H9 (cell line): ENCODE data around the gene MLIP. TPM values are rescaled to one million over a fixed set of nuclear protein-coding genes. Genes with fewer than 3 reads are reported as not detected.

ENCODE experiments used
- DNase-seq: peaks from one replicate; pipeline ENCODE4 v3.0.0-alpha.2; 2017
- H2AFZ ChIP-seq: one replicate; pipeline ENCODE4 v1.6.1; 2013; ENCODE audit warnings: mild to moderate bottlenecking, low read length, control low read depth, moderate library complexity
- H2AK5ac ChIP-seq: 2 replicates; pipeline ENCODE4 v1.6.1; 2013; ENCODE audit warnings: low read length, control low read depth, mixed read lengths; ENCODE audit not compliant: insufficient read length
- H2BK120ac ChIP-seq: one replicate; pipeline ENCODE4 v1.6.1; 2013; ENCODE audit warnings: low read depth, mild to moderate bottlenecking, low read length, control low read depth, inconsistent platforms; ENCODE audit not compliant: poor library complexity, severe bottlenecking
- H2BK12ac ChIP-seq: 2 replicates; pipeline ENCODE4 v1.6.1; 2013; ENCODE audit warnings: low read length, control low read depth, mixed read lengths, low read depth; ENCODE audit not compliant: insufficient read length
- H2BK15ac ChIP-seq: 2 replicates; pipeline ENCODE4 v1.6.1; 2013; ENCODE audit warnings: low read depth, low read length, control low read depth
- H2BK20ac ChIP-seq: one replicate; pipeline ENCODE4 v1.6.1; 2013; ENCODE audit warnings: low read depth, mild to moderate bottlenecking, low read length, control low read depth, inconsistent platforms; ENCODE audit not compliant: poor library complexity, severe bottlenecking
- H2BK5ac ChIP-seq: 2 replicates; pipeline ENCODE4 v1.6.1; 2013; ENCODE audit warnings: low read length, control low read depth, mixed read lengths; ENCODE audit not compliant: insufficient read length
- H3K14ac ChIP-seq: 2 replicates; pipeline ENCODE4 v1.6.1; 2013; ENCODE audit warnings: low read length, control low read depth; ENCODE audit not compliant: insufficient read depth
- H3K18ac ChIP-seq: 2 replicates; pipeline ENCODE4 v1.6.1; 2013; ENCODE audit warnings: low read depth, mild to moderate bottlenecking, mixed read lengths, low read length, control low read depth; ENCODE audit not compliant: insufficient read length
- H3K23ac ChIP-seq: 2 replicates; pipeline ENCODE4 v1.6.1; 2013; ENCODE audit warnings: low read length, control low read depth, mixed read lengths, low read depth; ENCODE audit not compliant: insufficient read length
- H3K23me2 ChIP-seq: 2 replicates; pipeline ENCODE4 v1.6.1; 2013; ENCODE audit warnings: low read depth, mild to moderate bottlenecking, mixed read lengths, low read length, control low read depth; ENCODE audit not compliant: insufficient read length, poor library complexity, severe bottlenecking
- H3K27ac ChIP-seq: 2 replicates; pipeline ENCODE4 v1.5.1; 2013; ENCODE audit warnings: low read length, control low read depth, mixed read lengths, low read depth; ENCODE audit not compliant: insufficient read length
- H3K27me3 ChIP-seq: 2 replicates; pipeline ENCODE4 v1.6.1; 2013; ENCODE audit warnings: low read length, control low read depth, inconsistent platforms; ENCODE audit not compliant: insufficient read depth
- H3K4ac ChIP-seq: 2 replicates; pipeline ENCODE4 v1.6.1; 2013; ENCODE audit warnings: low read depth, mild to moderate bottlenecking, control low read depth, inconsistent platforms, low read length, moderate library complexity
- H3K4me1 ChIP-seq: 2 replicates; pipeline ENCODE4 v1.6.1; 2013; ENCODE audit warnings: low read length, control low read depth, inconsistent platforms; ENCODE audit not compliant: insufficient read depth
- H3K4me2 ChIP-seq: 2 replicates; pipeline ENCODE4 v1.6.1; 2013; ENCODE audit warnings: low read length, control low read depth, mixed read lengths; ENCODE audit not compliant: insufficient read length, insufficient read depth
- H3K56ac ChIP-seq: 2 replicates; pipeline ENCODE4 v1.6.1; 2013; ENCODE audit warnings: low read depth, mild to moderate bottlenecking, mixed read lengths, low read length, control low read depth; ENCODE audit not compliant: insufficient read length
- H3K79me1 ChIP-seq: 2 replicates; pipeline ENCODE4 v1.6.1; 2013; ENCODE audit warnings: low read depth, mild to moderate bottlenecking, moderate library complexity, low read length, control low read depth, inconsistent platforms; ENCODE audit not compliant: insufficient read depth, poor library complexity, severe bottlenecking
- H3K79me2 ChIP-seq: 2 replicates; pipeline ENCODE4 v1.6.1; 2013; ENCODE audit warnings: low read length, control low read depth, inconsistent platforms; ENCODE audit not compliant: insufficient read depth
- H3K9ac ChIP-seq: 2 replicates; pipeline ENCODE4 v1.6.1; 2013; ENCODE audit warnings: low read length, control low read depth, mixed read lengths; ENCODE audit not compliant: insufficient read length; ENCODE audit errors: extremely low read depth
- H3K9me3 ChIP-seq: one replicate; pipeline ENCODE4 v1.6.1; 2013; ENCODE audit warnings: low read depth, low read length, inconsistent platforms; ENCODE audit not compliant: control insufficient read depth
- H3T11ph ChIP-seq: one replicate; pipeline ENCODE4 v1.6.1; 2013; ENCODE audit warnings: mild to moderate bottlenecking, low read length, control low read depth, inconsistent platforms
- H4K20me1 ChIP-seq: one replicate; pipeline ENCODE4 v1.6.1; 2013; ENCODE audit not compliant: control insufficient read depth, insufficient read length, insufficient read depth
- H4K5ac ChIP-seq: 2 replicates; pipeline ENCODE4 v1.6.1; 2013; ENCODE audit warnings: low read depth, mild to moderate bottlenecking, mixed read lengths, low read length, control low read depth; ENCODE audit not compliant: insufficient read length
- H4K8ac ChIP-seq: replicated peaks from 2 replicates; pipeline ENCODE4 v1.6.1; 2013; ENCODE audit warnings: low read length, control low read depth, mixed read lengths, low read depth; ENCODE audit not compliant: insufficient read length
- H4K91ac ChIP-seq: 2 replicates; pipeline ENCODE4 v1.6.1; 2013; ENCODE audit warnings: low read depth, mild to moderate bottlenecking, moderate library complexity, mixed read lengths, low read length, control low read depth; ENCODE audit not compliant: insufficient read length
- H3K27ac Mint-ChIP-seq, 3 experiments: 2 replicates in 2 of 3; 3 replicates in 1 of 3; pipeline ENCODE4 v1.8.0; 2020 to 2021; ENCODE audit warnings: mixed read lengths in 3 of 3, mild to moderate bottlenecking in 1 of 3, moderate library complexity in 1 of 3
- H3K27me3 Mint-ChIP-seq: 2 replicates; pipeline ENCODE4 v1.8.0; 2021; ENCODE audit warnings: low read depth, mild to moderate bottlenecking, moderate library complexity, mixed read lengths
- H3K36me3 Mint-ChIP-seq, 3 experiments: 2 replicates in 2 of 3; 3 replicates in 1 of 3; pipeline ENCODE4 v1.8.0; 2020 to 2021; ENCODE audit warnings: low read depth in 3 of 3, mixed read lengths in 3 of 3; ENCODE audit not compliant: insufficient read depth in 1 of 3
- H3K4me1 Mint-ChIP-seq, 2 experiments: 2 replicates each; pipeline ENCODE4 v1.8.0; 2020; ENCODE audit warnings: mixed read lengths in 2 of 2
- H3K4me3 Mint-ChIP-seq, 2 experiments: 2 replicates in 1 of 2; 3 replicates in 1 of 2; pipeline ENCODE4 v1.8.0; 2020 to 2021; ENCODE audit warnings: mild to moderate bottlenecking in 2 of 2, mixed read lengths in 2 of 2, moderate library complexity in 1 of 2
- H3K9me3 Mint-ChIP-seq, 2 experiments: 2 replicates in 1 of 2; 3 replicates in 1 of 2; pipeline ENCODE4 v1.8.0; 2020; ENCODE audit warnings: mild to moderate bottlenecking in 2 of 2, mixed read lengths in 2 of 2, moderate library complexity in 1 of 2
- WGBS: extraction: QIAGEN DNeasy Blood & Tissue Kit; methylation state at CpG from one replicate; pipeline ENCODE4 v1.1.7; 2013; ENCODE audit warnings: missing lambda C conversion rate, low lambda C conversion rate, mixed read lengths; ENCODE audit not compliant: insufficient read length; ENCODE audit errors: extremely low coverage; 5-methylcytosine and 5-hydroxymethylcytosine counted together
- total RNA-seq: library from RNA; stranded (reverse); gene quantifications from 2 replicates; pipeline ENCODE4 v1.2.1, GENCODE V29; 2021
- TF ChIP-seq, protein P1 (sequence below): fragments of 200-600 bp; sonication (generic); conservative IDR thresholded peaks from 3 replicates; pipeline ENCODE4 v1.8.0; 2021; ENCODE audit warnings: antibody characterized with exemption, mild to moderate bottlenecking

The MLIP gene
- total RNA-seq, 1 experiment from 2014 or later = not detected

DNA sequence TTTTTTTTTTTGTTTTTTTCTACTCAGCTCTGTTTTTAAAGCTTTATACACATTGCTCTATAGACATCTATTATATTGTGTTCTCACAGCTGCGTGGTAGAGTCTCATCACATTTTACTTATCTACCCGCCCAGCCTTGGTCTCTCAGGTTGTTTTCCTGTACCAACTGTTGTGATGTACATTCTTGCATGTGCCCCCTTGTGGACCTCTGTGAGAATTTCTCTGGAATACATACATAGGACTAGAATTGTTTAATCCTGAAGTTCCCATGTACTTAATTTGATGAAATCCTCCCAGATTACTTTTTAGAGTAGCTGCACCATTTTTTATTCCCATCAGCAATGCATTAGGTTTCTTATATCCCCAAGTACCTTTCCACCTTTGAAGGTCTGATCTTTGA, 156.6 kb downstream of the MLIP start:
- Histone ChIP-seq H3K27ac (no peak overlapping the region), H2AFZ (no peak overlapping the region), H3K27me3 (no peaks in the 10 kb centered on the region), H3K79me1 (no peaks in the 10 kb centered on the region), H3K79me2 (no peaks in the 10 kb centered on the region), H3K18ac (no peak overlapping the region), H2BK15ac (no peak overlapping the region), H3K4ac (no peak overlapping the region), H3K4me1 (no peaks in the 10 kb centered on the region), H2BK20ac (no peak overlapping the region), H4K20me1 (no peaks in the 10 kb centered on the region), H4K91ac (no peak overlapping the region), H2BK12ac (no peak overlapping the region), H3K9me3 (no peaks in the 10 kb centered on the region), H3K23me2 (no peaks in the 10 kb centered on the region), H3K4me2 (no peak overlapping the region), H2BK5ac (no peak overlapping the region), H3K9ac (no peak overlapping the region), H3K56ac (no peak overlapping the region), H4K8ac (no peak overlapping the region), H3K23ac (no peak overlapping the region), H3T11ph (no peak overlapping the region), H4K5ac (no peak overlapping the region), H2AK5ac (no peak overlapping the region), H3K14ac (no peak overlapping the region), H2BK120ac (no peak overlapping the region)
- no CpG with 5 or more reads among the region's 2 CpGs for WGBS
- no peak overlapping the region for H3K27ac Mint-ChIP-seq
- H3K9me3 Mint-ChIP-seq = no peaks in the 10 kb centered on the region
- TF ChIP-seq, protein P1, sequence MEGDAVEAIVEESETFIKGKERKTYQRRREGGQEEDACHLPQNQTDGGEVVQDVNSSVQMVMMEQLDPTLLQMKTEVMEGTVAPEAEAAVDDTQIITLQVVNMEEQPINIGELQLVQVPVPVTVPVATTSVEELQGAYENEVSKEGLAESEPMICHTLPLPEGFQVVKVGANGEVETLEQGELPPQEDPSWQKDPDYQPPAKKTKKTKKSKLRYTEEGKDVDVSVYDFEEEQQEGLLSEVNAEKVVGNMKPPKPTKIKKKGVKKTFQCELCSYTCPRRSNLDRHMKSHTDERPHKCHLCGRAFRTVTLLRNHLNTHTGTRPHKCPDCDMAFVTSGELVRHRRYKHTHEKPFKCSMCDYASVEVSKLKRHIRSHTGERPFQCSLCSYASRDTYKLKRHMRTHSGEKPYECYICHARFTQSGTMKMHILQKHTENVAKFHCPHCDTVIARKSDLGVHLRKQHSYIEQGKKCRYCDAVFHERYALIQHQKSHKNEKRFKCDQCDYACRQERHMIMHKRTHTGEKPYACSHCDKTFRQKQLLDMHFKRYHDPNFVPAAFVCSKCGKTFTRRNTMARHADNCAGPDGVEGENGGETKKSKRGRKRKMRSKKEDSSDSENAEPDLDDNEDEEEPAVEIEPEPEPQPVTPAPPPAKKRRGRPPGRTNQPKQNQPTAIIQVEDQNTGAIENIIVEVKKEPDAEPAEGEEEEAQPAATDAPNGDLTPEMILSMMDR = peak; percentile 69
- H3K36me3 Mint-ChIP-seq = no peaks in the 10 kb centered on the region
- no peak for DNase-seq
- H3K27me3 Mint-ChIP-seq = peaks cover 6% of the 10 kb centered on the region; the same call in 1 of the 2 replicates
- H3K4me1 Mint-ChIP-seq = peaks cover 5 to 9% of the 10 kb centered on the region in 2 experiments
- H3K4me3 Mint-ChIP-seq = no peak overlapping the region
